ENCODE data around the gene FMO5. TPM values are rescaled to one million over a fixed set of nuclear protein-coding genes. Genes with fewer than 3 reads are reported as not detected.

Gene FMO5
- polyA plus RNA-seq, 1 donor from 2014 or later: not detected

DNA sequence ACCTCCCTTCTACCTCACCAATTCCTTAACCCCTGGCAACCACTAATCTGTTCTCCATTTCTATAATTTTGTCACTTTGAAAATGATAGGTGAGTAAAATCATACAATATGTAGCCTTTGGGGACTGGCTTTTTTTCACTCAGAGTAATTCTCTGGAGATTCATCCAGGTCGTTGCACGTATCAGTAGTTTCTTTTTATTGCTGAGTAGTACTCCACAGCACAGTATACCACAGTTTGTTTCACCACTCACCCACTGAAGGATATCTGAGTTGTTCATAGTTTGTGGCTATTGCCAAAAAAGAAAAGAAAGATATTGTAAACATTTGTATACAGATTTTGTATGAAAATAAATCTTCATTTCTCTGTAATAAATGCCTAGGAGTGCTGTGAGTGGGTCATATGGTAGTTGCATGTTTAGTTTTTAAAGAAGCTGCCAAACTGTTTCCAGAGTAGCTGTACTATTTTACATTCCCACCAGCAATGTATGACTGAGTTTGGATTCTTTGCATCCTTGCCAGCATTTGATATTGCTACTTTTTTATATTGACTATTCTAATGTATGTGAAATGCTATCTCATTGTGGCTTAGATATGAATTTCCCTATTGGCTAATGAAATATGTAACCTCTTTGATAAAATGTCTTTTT, 21.0 kb upstream of the FMO5 start:
- Histone ChIP-seq H3K9ac (ENCODE audit: low read length) (no peak overlapping the region), H3K4me3 (ENCODE audit: low read length) (no peak overlapping the region), H3K4me2 (ENCODE audit: low read length) (no peak overlapping the region), H3K79me2 (replicated peaks; ENCODE audit: insufficient read depth, low read length) (peaks cover 48% of the 10 kb centered on the region), H4K20me1 (ENCODE audit: insufficient read depth) (no peaks in the 10 kb centered on the region), H3K27ac (ENCODE audit: low read length) (no peak overlapping the region), H3F3A (ENCODE audit: insufficient read depth, low read length, poor library complexity, severe bottlenecking) (no peaks in the 10 kb centered on the region), H2AFZ (ENCODE audit: low read depth, low read length) (no peak overlapping the region), H3K9me3 (ENCODE audit: low read length) (no peaks in the 10 kb centered on the region), H3K9me2 (ENCODE audit: insufficient read depth, low read length) (no peaks in the 10 kb centered on the region), H3K36me3 (ENCODE audit: insufficient read depth, low read length) (no peaks in the 10 kb centered on the region), H3K27me3 (ENCODE audit: insufficient read depth, low read depth, low read length) (no peaks in the 10 kb centered on the region)
- TF ChIP-seq MXI1 (conservative IDR thresholded peaks at IDR 0.05; ENCODE audit: poor library complexity, severe bottlenecking) (no peak), POLR2AphosphoS5 (IDR thresholded peaks at IDR 0.05) (no peak), EP300 (conservative IDR thresholded peaks at IDR 0.05; ENCODE audit: poor library complexity, severe bottlenecking) (no peak), CTCF (IDR thresholded peaks at IDR 0.05; ENCODE audit: poor library complexity, severe bottlenecking) (no peak), SMC3 (conservative IDR thresholded peaks at IDR 0.05; ENCODE audit: poor library complexity) (no peak), REST (IDR thresholded peaks at IDR 0.05; ENCODE audit: borderline replicate concordance) (no peak), TAF1 (IDR thresholded peaks at IDR 0.05; ENCODE audit: low read depth) (no peak), EZH2 (IDR thresholded peaks at IDR 0.05; ENCODE audit: borderline replicate concordance, insufficient read depth, low read length, poor library complexity, severe bottlenecking) (no peak), RAD21 (conservative IDR thresholded peaks at IDR 0.05) (no peak)

GRCh38 chr1:147245586-147246021, 20.5 kb upstream of the FMO5 start:
- no peaks in the 10 kb centered on the region for H3K9me2 ChIP-seq (ENCODE audit: insufficient read depth, low read length)
- peaks cover 44% of the 10 kb centered on the region for H3K79me2 ChIP-seq (replicated peaks; ENCODE audit: insufficient read depth, low read length)
- no peaks in the 10 kb centered on the region for H4K20me1 ChIP-seq (ENCODE audit: insufficient read depth)
- H3K9ac ChIP-seq (ENCODE audit: low read length): no peak overlapping the region
- no peaks in the 10 kb centered on the region for H3K36me3 ChIP-seq (ENCODE audit: insufficient read depth, low read length)
- no peak for TF ChIP-seq TAF1 (IDR thresholded peaks at IDR 0.05; ENCODE audit: low read depth)
- TF ChIP-seq MXI1 (conservative IDR thresholded peaks at IDR 0.05; ENCODE audit: poor library complexity, severe bottlenecking): no peak
- no peak for TF ChIP-seq EZH2 (IDR thresholded peaks at IDR 0.05; ENCODE audit: borderline replicate concordance, insufficient read depth, low read length, poor library complexity, severe bottlenecking)
- TF ChIP-seq EP300 (conservative IDR thresholded peaks at IDR 0.05; ENCODE audit: poor library complexity, severe bottlenecking): no peak
- no peak overlapping the region for H3K4me3 ChIP-seq (ENCODE audit: low read length)
- H3K27me3 ChIP-seq (ENCODE audit: insufficient read depth, low read depth, low read length): no peaks in the 10 kb centered on the region
- H3K4me2 ChIP-seq (ENCODE audit: low read length): no peak overlapping the region
- H3K27ac ChIP-seq (ENCODE audit: low read length): no peak overlapping the region
- no peak overlapping the region for H2AFZ ChIP-seq (ENCODE audit: low read depth, low read length)
- no peaks in the 10 kb centered on the region for H3K9me3 ChIP-seq (ENCODE audit: low read length)
- no peaks in the 10 kb centered on the region for H3F3A ChIP-seq (ENCODE audit: insufficient read depth, low read length, poor library complexity, severe bottlenecking)
